HTR-8/SVneo (cell line): ENCODE results near the gene ARHGAP6.

ENCODE experiments used
- DNase-seq: peaks from one replicate; pipeline ENCODE4 v3.0.0; 2011; ENCODE audit warnings: low spot score, mixed read lengths; ENCODE audit not compliant: insufficient read length
- FAIRE-seq: peaks from 2 replicates; lab custom pipeline; 2011; peaks lifted over from hg19 to GRCh38; lab: Jason Lieb, UNC

ARHGAP6 gene

GRCh38 chrX:11209798-11210414 is 455.8 kb downstream of the ARHGAP6 start:
- FAIRE-seq, result no peak

GRCh38 chrX:11206716-11207115 is 459.0 kb downstream of the ARHGAP6 start:
- DNase-seq, result no peak
- no peak for FAIRE-seq

More at GRCh38 chrX:11209798-11210414, 455.8 kb downstream of the ARHGAP6 start:
- no peak for DNase-seq

- no peak for FAIRE-seq
- no peak for DNase-seq
Observed at GRCh38 chrX:11205796-11206195, 459.9 kb downstream of the ARHGAP6 start.

- DNase-seq (no peak), FAIRE-seq (no peak)
Observed at GRCh38 chrX:11197671-11198070, 468.0 kb downstream of the ARHGAP6 start.

- DNase-seq (no peak), FAIRE-seq (no peak)
Observed at GRCh38 chrX:11196476-11196875, 469.2 kb downstream of the ARHGAP6 start.

GRCh38 chrX:11193035-11193469 is 472.7 kb downstream of the ARHGAP6 start:
- DNase-seq, result no peak
- FAIRE-seq, result no peak

GRCh38 chrX:11190745-11191510 is 474.8 kb downstream of the ARHGAP6 start:
- no peak for DNase-seq
- FAIRE-seq, result no peak

- FAIRE-seq, result no peak
- DNase-seq, result no peak
Observed at GRCh38 chrX:11189097-11189496, 476.6 kb downstream of the ARHGAP6 start.

- FAIRE-seq, result no peak
- DNase-seq, result no peak
Observed at GRCh38 chrX:11188664-11189063, 477.1 kb downstream of the ARHGAP6 start.

GRCh38 chrX:11187001-11187400 is 478.7 kb downstream of the ARHGAP6 start:
- FAIRE-seq, result no peak
- DNase-seq, result no peak

- FAIRE-seq, result no peak
- no peak for DNase-seq
Observed at GRCh38 chrX:11185861-11186260, 479.9 kb downstream of the ARHGAP6 start.

- DNase-seq (no peak), FAIRE-seq (no peak)
Observed at GRCh38 chrX:11180571-11180970, 485.1 kb downstream of the ARHGAP6 start.

GRCh38 chrX:11172415-11172814 is 493.3 kb downstream of the ARHGAP6 start:
- FAIRE-seq (no peak), DNase-seq (no peak)

GRCh38 chrX:11171956-11172355 is 493.8 kb downstream of the ARHGAP6 start:
- DNase-seq (no peak), FAIRE-seq (no peak)

- FAIRE-seq, result no peak
- no peak for DNase-seq
Observed at GRCh38 chrX:11164433-11164832, 501.3 kb downstream of the ARHGAP6 start.

GRCh38 chrX:11159149-11159548 is 506.6 kb downstream of the ARHGAP6 start:
- FAIRE-seq, result no peak

GRCh38 chrX:11151799-11152559 is 513.7 kb downstream of the ARHGAP6 start:
- no peak for FAIRE-seq

More at GRCh38 chrX:11159149-11159548, 506.6 kb downstream of the ARHGAP6 start:
- DNase-seq, result no peak

GRCh38 chrX:11148401-11148800 is 517.3 kb downstream of the ARHGAP6 start:
- DNase-seq (no peak), FAIRE-seq (no peak)

More at GRCh38 chrX:11151799-11152559, 513.7 kb downstream of the ARHGAP6 start:
- no peak for DNase-seq

GRCh38 chrX:11146411-11146810 is 519.3 kb downstream of the ARHGAP6 start:
- DNase-seq, result no peak
- FAIRE-seq, result no peak

GRCh38 chrX:11143931-11144678 is 521.6 kb downstream of the ARHGAP6 start:
- no peak for FAIRE-seq
- peak; percentile 60 for DNase-seq
